ENCODE results near the gene TSPEAR. TPM values are rescaled to one million over a fixed set of nuclear protein-coding genes. Genes with fewer than 3 reads are reported as not detected.

TSPEAR gene
- total and polyA plus RNA-seq, 9 of the 15 experiments (the other 6 are each of a cell fraction or from before 2014, with no cell fraction given), result not detected

GRCh38 chr21:44713130-44713529, 1.8 kb upstream of the TSPEAR start:
- Histone ChIP-seq H3K27me3 (ENCODE audit: control insufficient read depth in 2 of 2, insufficient read depth in 2 of 2, low read length in 2 of 2) (peaks cover 46 to 61% of the 10 kb centered on the region in 2 experiments; a peak in 4 of 5 replicates), H3K4me1 (replicated peaks in 1 of 2; ENCODE audit: control insufficient read depth in 2 of 2, insufficient read depth in 2 of 2, low read length in 2 of 2) (peaks cover 0 to 12% of the 10 kb centered on the region in 2 experiments; a peak in 1 of 5 replicates), H2AFZ (ENCODE audit: low read depth, low read length) (no peak overlapping the region), H3K4me2 (ENCODE audit: insufficient read depth, low read length) (no peak overlapping the region), H3K9ac (ENCODE audit: insufficient read depth in 1 of 2, low read depth in 2 of 2, low read length in 2 of 2) (no peak overlapping the region), H4K20me1 (replicated peaks; ENCODE audit: control insufficient read depth, insufficient read depth, low read length) (peaks cover 8% of the 10 kb centered on the region; the same call in 1 of the 2 replicates), H3K79me2 (ENCODE audit: control insufficient read depth, insufficient read depth, low read length) (no peaks in the 10 kb centered on the region), H3K36me3 (ENCODE audit: control insufficient read depth, insufficient read depth, low read length) (no peaks in the 10 kb centered on the region), H3K9me1 (ENCODE audit: control insufficient read depth, insufficient read depth, low read length) (no peaks in the 10 kb centered on the region), H3K9me3 (replicated peaks; ENCODE audit: control insufficient read depth, insufficient read depth, low read depth, low read length) (no peaks in the 10 kb centered on the region), H3K27ac (ENCODE audit: extremely low read depth, low read depth, low read length) (no peak overlapping the region), H3K4me3 (no peak overlapping the region)
- ChIA-PET CTCF (ENCODE audit: low intra/inter-chr PET ratio) (no interaction called here), POLR2A (interaction anchor here (1.0 kb wide), 1 partner anchor 12 kb away, joined by 3 read pairs; no protein-coding TSS in a partner anchor)
- no peak for ATAC-seq
- no peak for FAIRE-seq
- 1% methylated on average over 9 of the region's 9 CpGs for WGBS (ENCODE audit: insufficient coverage, low coverage, missing lambda C conversion rate)
- no peak for TF ChIP-seq SMAD3 (CRISPR knock-in tag; conservative IDR thresholded peaks at IDR 0.05)
- TF ChIP-seq TCF3 (CRISPR knock-in tag; IDR thresholded peaks at IDR 0.05), result no peak
- TF ChIP-seq ZNF384 (IDR thresholded peaks at IDR 0.05; ENCODE audit: low read depth, low read length), result no peak
- TF ChIP-seq PTBP1 (IDR thresholded peaks at IDR 0.05; ENCODE audit: low read depth, low read length), result no peak
- TF ChIP-seq ZNF165 (CRISPR knock-in tag; IDR thresholded peaks at IDR 0.05; ENCODE audit: borderline replicate concordance), result no peak
- TF ChIP-seq EHMT2 (IDR thresholded peaks at IDR 0.05), result no peak
- no peak for TF ChIP-seq ETV5 (CRISPR knock-in tag; IDR thresholded peaks at IDR 0.05; ENCODE audit: low read depth)
- no peak for TF ChIP-seq CREB5 (CRISPR knock-in tag; IDR thresholded peaks at IDR 0.05)
- no peak for TF ChIP-seq DACH1 (IDR thresholded peaks at IDR 0.05; ENCODE audit: partially characterized antibody)
- no peak for TF ChIP-seq HNRNPUL1 (IDR thresholded peaks at IDR 0.05; ENCODE audit: low read length)
- TF ChIP-seq ZEB2 (IDR thresholded peaks at IDR 0.05), result no peak
- no peak for TF ChIP-seq ZBTB9 (CRISPR knock-in tag; IDR thresholded peaks at IDR 0.05)
- TF ChIP-seq NR4A1 (CRISPR knock-in tag; IDR thresholded peaks at IDR 0.05), result no peak
- TF ChIP-seq NR4A1 (tag; IDR thresholded peaks at IDR 0.05), result no peak
- TF ChIP-seq BRCA1 (IDR thresholded peaks at IDR 0.05), result no peak
- TF ChIP-seq BRCA1 (CRISPR knock-in tag; IDR thresholded peaks at IDR 0.05), result no peak
- no peak for TF ChIP-seq ZNF282 (CRISPR knock-in tag; IDR thresholded peaks at IDR 0.05)
- DNase-seq (ENCODE audit: extremely low read depth in 1 of 4, low spot score in 3 of 4), result no peak
- BruUV-seq (replicated peaks), result no TSS peak
- in situ Hi-C loops (cut with MboI), result no loop called here
- intact Hi-C loops (cut with micrococcal nuclease), result no loop called here
